SU-DHL-6 (cell line): ENCODE data around the gene DNAH9.

ENCODE experiments used
- EZH2phosphoT487 ChIP-seq: fragments of 200-600 bp; sonication (generic), shearing (Covaris generic); conservative IDR thresholded peaks from 2 replicates; pipeline ENCODE4 v1.6.1; 2018; ENCODE audit warnings: mild to moderate bottlenecking, antibody characterized with exemption, low read length, moderate library complexity, mixed read lengths
- TF ChIP-seq, protein P1 (sequence below): fragments of 200-600 bp; sonication (generic); IDR thresholded peaks from one replicate; pipeline ENCODE4 v1.5.1; 2017; ENCODE audit warnings: antibody characterized with exemption, mild to moderate bottlenecking, low read length, moderate library complexity; ENCODE audit not compliant: insufficient read depth, poor library complexity, severe bottlenecking

DNA sequence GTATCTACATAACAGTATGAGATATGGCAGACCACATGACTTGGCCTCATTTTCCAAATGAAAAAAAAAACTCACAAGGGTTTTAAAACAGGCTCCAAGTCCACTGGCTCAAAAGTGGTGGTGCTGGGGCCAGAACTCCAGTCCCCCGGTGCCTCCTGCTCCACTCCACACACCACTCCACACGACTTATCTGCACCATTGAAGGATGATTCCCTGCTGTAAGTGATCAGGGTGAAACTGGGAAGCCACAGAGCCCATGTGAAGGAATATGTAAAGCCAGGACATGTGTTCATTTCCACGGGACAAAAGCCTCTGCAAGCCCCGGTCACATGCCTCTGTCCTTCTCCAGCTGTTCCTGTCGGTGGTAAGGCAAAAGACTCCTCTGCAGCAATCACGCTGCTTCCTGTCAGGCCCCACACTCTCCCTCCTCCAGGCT lies 301.8 kb downstream of the DNAH9 start:
- TF ChIP-seq, protein P1, sequence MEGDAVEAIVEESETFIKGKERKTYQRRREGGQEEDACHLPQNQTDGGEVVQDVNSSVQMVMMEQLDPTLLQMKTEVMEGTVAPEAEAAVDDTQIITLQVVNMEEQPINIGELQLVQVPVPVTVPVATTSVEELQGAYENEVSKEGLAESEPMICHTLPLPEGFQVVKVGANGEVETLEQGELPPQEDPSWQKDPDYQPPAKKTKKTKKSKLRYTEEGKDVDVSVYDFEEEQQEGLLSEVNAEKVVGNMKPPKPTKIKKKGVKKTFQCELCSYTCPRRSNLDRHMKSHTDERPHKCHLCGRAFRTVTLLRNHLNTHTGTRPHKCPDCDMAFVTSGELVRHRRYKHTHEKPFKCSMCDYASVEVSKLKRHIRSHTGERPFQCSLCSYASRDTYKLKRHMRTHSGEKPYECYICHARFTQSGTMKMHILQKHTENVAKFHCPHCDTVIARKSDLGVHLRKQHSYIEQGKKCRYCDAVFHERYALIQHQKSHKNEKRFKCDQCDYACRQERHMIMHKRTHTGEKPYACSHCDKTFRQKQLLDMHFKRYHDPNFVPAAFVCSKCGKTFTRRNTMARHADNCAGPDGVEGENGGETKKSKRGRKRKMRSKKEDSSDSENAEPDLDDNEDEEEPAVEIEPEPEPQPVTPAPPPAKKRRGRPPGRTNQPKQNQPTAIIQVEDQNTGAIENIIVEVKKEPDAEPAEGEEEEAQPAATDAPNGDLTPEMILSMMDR, result no peak
- no peak for TF ChIP-seq EZH2phosphoT487
